ENCODE data around the gene GUCA1A.
"Not testable (repeated sequence)": the region's sequence is repeated elsewhere in the genome, so short reads cannot be mapped to it uniquely, and the experiment has no call there.

GUCA1A gene

GRCh38 chr6:42210551-42210950, 37.4 kb downstream of the GUCA1A start:
- DNase-seq (ENCODE audit: low read depth), result no peak

- no peak for DNase-seq (ENCODE audit: low read depth)
Observed at GRCh38 chr6:42211726-42212125, 38.6 kb downstream of the GUCA1A start.

GRCh38 chr6:42212442-42212841, 39.3 kb downstream of the GUCA1A start:
- no peak for DNase-seq (ENCODE audit: low read depth)

- DNase-seq (ENCODE audit: low read depth), result not testable (repeated sequence)
Observed at GRCh38 chr6:42216495-42216894, 43.3 kb downstream of the GUCA1A start.

GRCh38 chr6:42217157-42217518, 44.0 kb downstream of the GUCA1A start:
- no peak for DNase-seq (ENCODE audit: low read depth)

- peak; percentile 88 for DNase-seq (ENCODE audit: low read depth)
Observed at GRCh38 chr6:42217519-42218367, 44.6 kb downstream of the GUCA1A start, which contains the start of gene MRPS10. Gene MRPS10, minus strand, starts transcription at chr6:42217861. Its CDS starts 12 bp downstream, at chr6:42217849.

- no peak for DNase-seq (ENCODE audit: low read depth)
Observed at GRCh38 chr6:42220807-42221206, 47.6 kb downstream of the GUCA1A start.

GRCh38 chr6:42221546-42221945, 48.4 kb downstream of the GUCA1A start:
- no peak for DNase-seq (ENCODE audit: low read depth)

- DNase-seq (ENCODE audit: low read depth), result no peak
Observed at GRCh38 chr6:42222448-42222847, 49.3 kb downstream of the GUCA1A start.

- peak; percentile 60 for DNase-seq (ENCODE audit: low read depth)
Observed at GRCh38 chr6:42224222-42225028, 51.3 kb downstream of the GUCA1A start.

GRCh38 chr6:42225029-42225339, 51.8 kb downstream of the GUCA1A start:
- no peak for DNase-seq (ENCODE audit: low read depth)

- DNase-seq (ENCODE audit: low read depth), result no peak
Observed at GRCh38 chr6:42225419-42225818, 52.3 kb downstream of the GUCA1A start.

- no peak for DNase-seq (ENCODE audit: low read depth)
Observed at GRCh38 chr6:42226161-42226611, 53.0 kb downstream of the GUCA1A start.

- DNase-seq (ENCODE audit: low read depth), result no peak
Observed at GRCh38 chr6:42226645-42227143, 53.5 kb downstream of the GUCA1A start.

- DNase-seq (ENCODE audit: low read depth), result no peak
Observed at GRCh38 chr6:42227173-42227850, 54.1 kb downstream of the GUCA1A start.

- DNase-seq (ENCODE audit: low read depth), result no peak
Observed at GRCh38 chr6:42228305-42228704, 55.1 kb downstream of the GUCA1A start.
